Measurements from ENCODE around the gene CAMK2A.

CAMK2A gene

DNA sequence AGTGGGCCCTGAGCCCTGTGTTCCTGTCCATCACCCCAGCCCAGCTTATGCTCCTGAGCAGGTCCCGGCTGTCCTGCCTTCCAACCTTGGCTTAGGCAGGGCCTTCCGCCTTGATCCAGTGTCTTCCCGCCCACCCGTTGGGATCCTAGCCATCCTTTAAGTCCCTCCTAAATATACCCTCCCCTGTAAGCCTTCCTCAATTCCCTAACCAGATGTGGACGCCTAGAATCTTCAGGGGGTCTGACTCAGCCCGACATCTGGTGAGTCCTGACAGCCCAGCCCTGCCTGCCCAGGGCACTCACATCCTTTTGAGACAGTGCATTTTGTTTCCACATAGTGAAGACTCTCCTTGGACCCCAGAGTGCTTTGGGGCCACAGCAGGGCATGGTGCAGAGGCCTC lies 76.0 kb downstream of the CAMK2A start:
- DNase-seq (ENCODE audit: low read depth in 2 of 2) = no peak

DNA sequence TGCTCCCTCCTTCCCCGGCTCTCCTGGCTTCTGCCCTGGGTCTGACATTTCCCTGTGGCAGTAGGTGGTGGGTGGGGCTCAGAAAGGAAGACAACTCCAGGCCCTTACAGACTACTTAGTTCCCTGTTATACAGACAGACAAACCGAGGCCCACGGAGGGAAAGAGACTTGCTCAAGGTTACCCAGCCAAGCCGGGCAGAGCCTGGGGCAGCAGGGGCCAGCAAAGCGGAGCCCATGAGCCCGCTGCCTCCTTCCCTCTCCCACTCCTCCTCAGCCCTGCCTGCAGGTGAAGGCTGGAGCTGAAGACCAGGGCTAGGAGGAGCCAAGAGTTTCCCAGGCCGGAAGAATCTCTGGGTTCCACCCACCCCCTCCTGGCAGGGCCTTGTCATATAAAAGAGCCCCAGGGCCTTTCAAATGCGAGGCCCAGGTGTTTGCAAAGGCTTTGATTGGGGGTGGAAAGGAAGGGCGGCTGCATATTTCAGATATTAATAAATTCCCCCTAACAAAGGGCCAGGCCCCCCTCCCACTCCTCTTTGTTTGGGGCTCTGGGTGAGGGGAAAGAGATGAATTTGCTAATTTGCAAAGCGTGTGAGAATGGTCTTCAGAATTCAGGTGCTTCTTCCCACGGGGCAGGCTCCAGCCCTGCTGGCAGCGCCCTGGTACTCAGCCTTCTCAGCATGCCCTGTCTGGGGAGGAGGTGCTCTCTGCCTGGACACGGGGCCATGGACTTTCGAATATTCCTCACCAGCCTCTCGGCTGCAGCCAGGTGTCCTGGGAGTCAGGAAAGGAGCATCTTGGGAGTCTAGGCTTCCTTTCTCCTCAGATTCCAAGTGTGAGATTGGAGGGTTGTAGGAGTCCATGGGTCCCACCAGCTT lies 78.2 kb downstream of the CAMK2A start:
- no peak for DNase-seq (ENCODE audit: low read depth in 2 of 2)

DNA sequence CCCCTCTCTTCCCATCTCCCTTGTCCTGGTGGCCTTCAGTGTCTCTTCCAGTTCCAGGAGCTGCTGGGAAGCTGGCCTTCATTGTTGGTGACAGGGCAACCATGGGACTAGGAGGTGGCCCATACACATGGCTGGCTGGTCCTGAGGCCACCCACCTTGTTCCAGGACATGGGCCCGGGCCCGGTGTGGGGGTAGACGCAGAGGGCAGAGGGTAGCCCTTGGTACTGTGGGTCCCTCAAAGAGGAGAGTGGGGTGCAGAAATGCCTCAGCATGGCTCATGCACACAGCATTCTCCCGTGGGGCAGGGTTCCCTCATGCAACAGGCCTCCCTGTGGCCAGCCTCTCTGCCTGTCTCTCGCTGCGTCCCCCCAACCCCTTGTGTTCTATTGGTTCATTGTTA lies 78.9 kb downstream of the CAMK2A start:
- no peak for DNase-seq (ENCODE audit: low read depth in 2 of 2)

DNA sequence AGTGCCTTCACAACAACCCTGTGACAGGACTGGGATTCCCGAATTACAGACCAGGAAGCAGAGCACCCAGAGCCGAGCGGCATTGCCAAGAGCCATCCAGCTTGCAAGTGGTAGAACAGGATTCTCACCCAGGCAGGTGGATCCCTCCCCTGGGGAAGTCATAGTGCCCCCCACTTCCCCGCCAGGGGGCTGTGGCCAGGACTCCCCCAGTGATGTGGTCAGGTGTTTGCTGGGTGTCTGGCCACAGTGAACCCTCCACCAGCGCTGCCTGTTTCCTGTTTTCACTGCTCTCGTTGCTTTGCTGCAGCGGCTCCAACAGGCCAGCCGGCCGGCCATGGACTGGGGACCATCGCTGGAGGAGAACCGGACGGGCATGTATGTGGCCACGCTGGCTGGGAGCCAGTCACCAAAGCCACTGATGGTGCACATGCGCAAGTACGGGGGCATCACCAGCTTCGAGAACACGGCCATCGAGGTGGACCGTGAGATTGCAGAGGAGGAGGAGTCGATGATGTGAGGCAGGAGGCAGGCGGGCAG lies 80.4 kb downstream of the CAMK2A start:
- no peak for DNase-seq (ENCODE audit: low read depth in 2 of 2)

DNA sequence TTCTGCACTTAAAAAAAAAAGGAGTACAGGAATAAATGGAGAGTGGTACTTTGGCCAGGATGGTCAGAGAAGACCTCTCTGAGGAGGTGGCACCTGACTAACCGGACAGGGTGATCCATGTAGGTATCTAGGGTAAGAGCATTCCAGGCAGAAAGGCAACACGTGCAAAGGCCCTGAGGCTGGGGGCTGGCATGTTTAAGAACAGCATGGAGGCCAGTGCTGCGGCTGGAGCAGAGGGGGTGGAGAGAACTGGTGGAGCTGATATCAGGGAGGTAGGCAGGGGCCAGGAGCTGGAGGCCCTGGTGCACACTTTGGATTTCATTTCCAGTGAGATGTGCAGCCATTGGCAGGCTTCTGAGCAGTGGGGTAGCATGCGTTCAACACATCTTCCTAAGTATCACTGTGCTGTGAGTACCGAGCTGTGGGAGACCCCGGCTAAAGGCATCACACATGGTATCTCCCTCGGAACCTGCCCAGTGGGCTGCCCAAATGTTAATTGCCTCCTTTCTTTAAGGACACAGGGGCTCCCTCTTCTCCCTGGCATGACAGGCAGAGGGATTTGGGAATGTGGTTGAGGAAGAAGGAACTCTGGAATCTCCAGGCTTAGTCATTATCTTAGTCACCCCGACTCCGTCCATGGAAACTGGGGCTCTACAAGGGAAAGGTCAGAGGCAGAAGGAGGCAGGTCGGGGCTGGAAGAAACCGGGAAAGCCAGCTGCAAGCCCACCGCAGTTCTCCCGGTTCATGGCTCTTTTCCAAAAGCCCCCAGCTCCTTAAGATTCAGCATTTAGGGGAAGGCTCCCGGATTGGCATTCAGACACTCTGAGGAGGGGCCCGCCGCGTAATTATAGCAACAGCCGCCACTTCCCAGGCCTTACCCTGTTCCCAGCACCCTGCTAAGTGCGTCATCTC lies 81.1 kb downstream of the CAMK2A start:
- no peak for DNase-seq (ENCODE audit: low read depth in 2 of 2)

DNA sequence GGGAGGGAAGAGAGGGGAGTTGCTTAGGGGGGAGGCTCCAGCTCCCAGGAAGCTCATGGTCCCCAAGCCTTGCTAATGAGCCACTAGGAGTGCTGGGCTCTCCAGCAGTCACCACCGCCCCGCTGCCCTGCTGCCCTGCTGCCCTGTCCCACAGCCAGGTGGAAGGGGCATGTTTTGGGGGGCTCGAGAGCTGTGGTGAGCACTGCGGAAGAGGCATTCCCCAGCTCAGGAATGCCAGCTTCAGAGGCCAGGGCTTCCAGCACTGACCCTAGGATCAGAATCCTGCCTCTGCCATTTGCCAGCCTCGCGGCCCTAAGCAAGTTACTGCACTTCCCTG lies 82.8 kb downstream of the CAMK2A start:
- no peak for DNase-seq (ENCODE audit: low read depth in 2 of 2)

DNA sequence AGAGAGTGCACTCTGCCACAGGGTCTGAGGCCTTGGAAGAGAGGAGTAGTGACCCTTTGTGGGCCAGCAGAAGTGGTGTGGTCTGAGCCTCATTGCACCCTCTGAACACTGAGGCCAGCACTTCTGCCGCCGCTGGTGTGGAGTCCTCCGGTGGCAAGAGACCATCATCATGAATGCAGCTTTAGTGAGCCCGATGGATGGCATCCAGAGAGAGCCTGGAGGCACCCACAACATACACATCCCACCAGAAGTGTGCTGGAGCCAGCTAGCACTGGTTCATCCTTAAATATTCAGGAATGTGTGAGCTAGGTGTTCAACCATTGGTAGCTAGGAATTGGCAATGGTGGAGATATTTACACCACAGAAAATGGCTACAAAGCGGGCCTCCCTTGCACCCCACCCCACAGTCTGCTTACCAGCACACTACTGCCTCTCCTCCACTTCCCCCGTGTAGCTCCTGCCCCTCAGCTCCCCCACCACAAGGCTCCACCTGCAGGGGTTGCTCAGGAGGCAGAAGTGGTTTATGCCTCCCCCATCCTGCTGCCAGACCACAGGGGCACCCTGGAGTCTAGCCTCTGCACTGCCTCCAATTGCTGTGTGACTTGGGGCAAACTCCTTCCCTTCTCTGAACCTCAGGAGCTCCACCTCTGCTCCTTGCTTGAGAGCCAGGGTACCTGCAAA lies 83.3 kb downstream of the CAMK2A start:
- no peak for DNase-seq (ENCODE audit: low read depth in 2 of 2)

DNA sequence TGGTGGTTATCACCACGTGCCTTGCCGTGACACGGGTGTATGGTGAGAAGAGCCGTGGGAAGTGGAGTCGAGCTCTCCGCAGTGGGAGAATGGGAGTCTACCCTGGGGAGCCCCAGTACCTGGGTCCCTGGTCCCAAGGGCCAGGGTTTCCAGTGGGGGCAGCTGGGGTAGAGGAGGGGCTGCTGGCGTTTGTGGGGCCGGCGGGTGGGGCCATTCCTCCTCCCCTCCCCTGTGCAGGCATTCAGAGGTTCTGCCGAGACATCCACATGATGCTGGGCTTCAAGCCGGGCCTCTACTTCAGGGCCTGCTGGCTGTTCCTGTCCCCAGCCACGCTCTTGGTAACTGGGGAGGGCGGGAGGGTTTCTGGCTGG lies 85.0 kb downstream of the CAMK2A start:
- no peak for DNase-seq (ENCODE audit: low read depth in 2 of 2)

DNA sequence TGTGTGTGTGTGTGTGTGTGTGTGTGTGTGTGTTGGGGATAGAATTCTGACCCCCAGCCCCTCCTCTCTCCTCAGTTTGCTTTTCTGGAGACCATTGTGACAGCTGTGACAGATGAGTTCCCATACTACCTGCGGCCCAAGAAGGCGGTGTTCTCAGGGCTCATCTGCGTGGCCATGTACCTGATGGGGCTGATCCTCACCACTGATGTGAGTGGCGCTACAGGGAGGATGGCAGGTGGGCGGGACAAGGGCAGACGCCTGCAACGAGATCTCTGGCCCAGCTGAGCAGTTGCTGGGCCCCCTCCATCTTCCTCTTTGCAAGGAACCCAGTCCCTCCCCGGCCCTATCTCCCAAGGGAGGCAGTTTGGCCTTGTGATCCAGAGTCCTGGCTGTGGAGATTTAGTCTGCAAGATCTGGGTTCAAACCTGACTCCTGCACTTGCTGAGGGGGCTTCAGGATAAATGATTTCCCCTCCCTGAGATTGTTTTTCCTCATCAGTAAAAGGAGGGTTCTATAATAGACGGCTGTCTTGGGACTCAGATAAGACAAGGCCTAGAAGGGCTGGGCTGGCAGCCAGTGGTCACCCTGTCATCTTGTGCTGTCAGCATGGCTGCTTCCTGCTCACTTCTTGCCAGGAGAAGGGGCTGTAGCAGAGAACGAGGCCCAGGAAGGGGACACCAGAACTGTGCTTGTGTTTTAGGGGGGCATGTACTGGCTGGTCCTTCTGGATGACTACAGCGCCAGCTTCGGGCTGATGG lies 85.6 kb downstream of the CAMK2A start:
- DNase-seq (ENCODE audit: low read depth in 2 of 2) = no peak

DNA sequence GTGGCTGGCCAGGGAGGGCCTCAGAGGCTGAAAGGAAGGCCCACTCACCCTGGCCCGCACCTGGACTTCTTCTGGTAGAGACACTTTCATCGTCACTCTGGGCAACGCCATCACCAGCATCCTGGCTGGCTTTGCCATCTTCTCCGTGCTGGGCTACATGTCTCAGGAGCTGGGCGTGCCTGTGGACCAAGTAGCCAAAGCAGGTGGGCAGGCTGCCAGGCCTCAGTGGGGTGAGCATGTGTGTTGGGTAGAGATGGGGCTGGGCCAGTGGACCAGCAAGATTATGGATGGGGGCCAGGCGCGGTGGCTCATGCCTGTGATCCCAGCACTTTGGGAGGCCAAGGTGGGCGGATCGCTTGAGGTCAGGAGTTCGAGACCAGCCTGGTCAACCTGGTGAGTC lies 87.1 kb downstream of the CAMK2A start:
- DNase-seq (ENCODE audit: low read depth in 2 of 2) = no peak

DNA sequence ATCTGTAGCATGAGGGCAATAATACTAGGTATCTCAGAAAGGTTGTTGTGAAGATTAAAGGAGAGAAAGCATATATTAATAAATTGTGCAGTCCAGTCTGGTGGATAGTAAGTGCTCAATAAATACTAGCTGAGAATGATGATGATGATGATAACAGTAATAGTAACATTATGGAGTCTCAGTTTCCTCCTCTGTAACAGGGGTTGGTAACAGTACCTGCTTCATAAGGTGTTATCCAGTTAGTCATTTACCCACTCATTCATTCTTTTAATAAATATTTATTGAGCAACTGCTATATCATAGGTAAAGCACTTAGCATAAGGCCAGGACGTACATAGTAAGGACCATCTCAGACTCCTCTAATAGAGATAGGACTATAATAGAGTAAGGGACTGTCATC lies 92.1 kb downstream of the CAMK2A start:
- no peak for DNase-seq (ENCODE audit: low read depth in 2 of 2)

DNA sequence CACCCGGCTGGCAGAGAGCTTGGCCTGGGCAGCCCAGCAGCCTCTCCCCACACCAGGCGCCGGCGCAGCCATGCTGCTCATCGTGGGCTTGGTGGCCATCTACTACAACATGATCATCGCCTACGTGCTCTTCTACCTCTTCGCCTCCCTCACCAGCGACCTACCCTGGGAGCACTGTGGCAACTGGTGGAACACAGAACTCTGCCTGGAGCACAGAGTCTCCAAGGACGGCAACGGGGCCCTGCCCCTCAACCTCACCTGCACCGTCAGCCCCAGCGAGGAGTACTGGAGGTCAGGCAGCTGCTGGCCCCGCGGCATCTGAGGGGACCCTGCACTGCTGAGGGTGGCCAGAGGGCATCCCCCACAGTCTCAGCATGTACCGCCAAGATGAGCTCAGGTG lies 92.6 kb downstream of the CAMK2A start:
- DNase-seq (ENCODE audit: low read depth in 2 of 2) = no peak

DNA sequence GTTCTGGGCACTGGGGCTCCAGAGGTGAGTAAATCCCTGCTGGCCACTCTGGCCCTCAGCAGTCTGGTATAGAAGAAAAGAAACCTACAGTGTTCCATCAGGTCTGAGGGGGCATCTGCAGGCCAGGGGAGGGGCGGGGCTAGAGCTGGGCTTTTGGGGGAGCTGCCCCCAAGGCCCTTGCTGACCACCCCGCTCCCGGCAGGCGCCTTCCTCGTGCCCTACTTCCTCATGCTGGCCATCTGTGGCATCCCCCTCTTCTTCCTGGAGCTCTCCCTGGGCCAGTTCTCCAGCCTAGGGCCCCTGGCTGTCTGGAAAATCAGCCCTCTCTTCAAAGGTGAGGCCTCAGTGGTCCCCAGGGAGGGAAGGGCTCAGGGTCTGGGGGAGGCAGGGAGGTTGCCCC lies 93.1 kb downstream of the CAMK2A start:
- DNase-seq (ENCODE audit: low read depth in 2 of 2) = no peak

DNA sequence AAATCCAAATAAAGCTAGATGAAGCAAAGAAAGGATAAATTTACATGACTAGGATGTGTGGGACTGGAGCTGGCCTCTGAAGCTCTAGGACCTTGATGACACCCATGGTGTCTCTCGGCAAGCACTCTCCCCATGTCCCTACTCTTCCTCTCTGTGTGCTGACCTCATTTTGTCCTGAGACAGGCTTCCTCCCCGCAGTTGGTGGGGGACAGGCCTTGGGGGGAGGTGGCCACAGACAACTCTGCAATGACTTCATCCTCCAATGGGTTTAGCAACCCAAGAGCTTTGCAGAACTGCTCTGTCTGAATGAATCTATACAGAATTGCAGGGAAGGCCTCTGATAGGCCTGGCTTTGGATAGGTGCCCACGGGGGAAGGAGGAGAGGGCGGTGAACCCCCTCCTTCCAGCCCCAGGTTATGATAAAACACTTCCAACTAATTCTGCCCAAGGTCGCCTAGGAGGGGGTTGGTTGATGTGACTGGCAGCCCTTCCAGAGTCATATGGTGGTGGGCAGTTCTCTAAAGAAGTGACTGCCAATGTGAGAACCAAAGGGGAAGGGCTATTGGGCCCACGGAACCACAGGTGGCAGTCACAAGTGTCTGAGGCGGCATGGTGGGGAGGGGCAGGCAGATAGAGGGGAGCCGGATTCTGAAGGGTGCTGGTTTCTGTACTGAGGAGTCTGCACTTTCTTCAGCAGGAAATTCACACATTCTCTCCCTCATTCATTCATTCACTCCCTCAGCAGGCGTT lies 93.7 kb downstream of the CAMK2A start:
- DNase-seq (ENCODE audit: low read depth in 2 of 2) = no peak

DNA sequence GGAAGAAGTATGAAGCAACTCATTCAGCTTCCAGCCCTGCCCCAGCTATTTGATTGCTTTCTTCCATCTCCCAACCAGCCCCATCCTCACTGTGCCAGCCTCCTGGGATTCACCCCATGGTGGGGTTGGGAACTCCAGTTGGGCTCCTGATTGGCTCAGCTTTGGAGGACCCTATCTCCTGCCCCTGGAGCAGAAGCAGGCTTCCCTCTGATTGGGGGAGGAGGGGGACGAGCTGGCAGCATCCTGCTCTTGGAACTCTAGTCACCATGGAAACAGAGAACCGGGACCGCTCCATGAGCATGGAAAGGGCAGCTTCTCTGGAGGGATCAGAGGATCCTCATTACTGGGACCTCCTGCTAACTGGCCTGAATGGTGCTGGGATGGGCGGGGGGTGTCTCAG lies 97.1 kb downstream of the CAMK2A start:
- no peak for DNase-seq (ENCODE audit: low read depth in 2 of 2)

DNA sequence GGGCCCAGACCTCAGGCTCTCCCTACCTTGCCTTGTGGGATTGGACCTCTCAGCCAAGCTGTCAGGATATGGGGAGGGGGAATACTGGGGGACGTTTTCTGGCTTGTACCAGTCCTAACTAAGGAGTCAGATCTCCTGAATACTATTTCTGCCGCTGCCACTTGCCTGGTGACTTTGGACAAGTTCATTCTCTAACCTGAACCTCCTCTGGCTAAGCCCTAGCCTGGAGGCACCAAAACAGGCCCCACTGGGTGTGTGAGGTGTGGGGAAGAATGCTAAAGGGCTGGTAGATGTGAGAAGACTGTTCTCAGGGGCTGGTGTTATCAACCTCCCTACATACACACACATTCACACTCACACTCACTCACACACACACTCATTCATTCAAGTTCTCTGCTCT lies 98.6 kb downstream of the CAMK2A start:
- no peak for DNase-seq (ENCODE audit: low read depth in 2 of 2)

DNA sequence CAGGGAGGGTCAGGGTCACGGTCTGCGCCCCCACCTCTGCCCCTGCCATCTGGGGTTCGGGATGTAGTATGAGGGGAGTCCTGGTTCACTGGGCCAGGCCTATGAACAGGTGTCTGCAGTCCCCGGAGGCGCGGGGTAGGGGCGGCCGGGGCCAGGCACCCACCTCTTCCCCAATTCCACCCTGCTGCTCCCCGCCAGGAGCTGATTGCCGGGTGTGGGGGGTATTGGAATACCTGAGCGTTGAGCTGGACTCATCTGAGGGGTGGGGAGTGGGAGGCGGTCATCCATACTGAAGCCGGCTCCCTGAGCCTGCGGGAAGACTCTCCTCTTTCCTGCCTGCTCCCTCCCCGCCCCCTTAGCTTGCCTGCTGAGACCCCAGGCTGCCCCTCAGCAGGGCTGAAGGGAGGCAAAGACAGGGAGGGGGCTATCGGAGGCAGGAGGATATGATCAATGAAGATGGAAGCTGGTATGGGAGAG lies 99.0 kb downstream of the CAMK2A start:
- no peak for DNase-seq (ENCODE audit: low read depth in 2 of 2)

DNA sequence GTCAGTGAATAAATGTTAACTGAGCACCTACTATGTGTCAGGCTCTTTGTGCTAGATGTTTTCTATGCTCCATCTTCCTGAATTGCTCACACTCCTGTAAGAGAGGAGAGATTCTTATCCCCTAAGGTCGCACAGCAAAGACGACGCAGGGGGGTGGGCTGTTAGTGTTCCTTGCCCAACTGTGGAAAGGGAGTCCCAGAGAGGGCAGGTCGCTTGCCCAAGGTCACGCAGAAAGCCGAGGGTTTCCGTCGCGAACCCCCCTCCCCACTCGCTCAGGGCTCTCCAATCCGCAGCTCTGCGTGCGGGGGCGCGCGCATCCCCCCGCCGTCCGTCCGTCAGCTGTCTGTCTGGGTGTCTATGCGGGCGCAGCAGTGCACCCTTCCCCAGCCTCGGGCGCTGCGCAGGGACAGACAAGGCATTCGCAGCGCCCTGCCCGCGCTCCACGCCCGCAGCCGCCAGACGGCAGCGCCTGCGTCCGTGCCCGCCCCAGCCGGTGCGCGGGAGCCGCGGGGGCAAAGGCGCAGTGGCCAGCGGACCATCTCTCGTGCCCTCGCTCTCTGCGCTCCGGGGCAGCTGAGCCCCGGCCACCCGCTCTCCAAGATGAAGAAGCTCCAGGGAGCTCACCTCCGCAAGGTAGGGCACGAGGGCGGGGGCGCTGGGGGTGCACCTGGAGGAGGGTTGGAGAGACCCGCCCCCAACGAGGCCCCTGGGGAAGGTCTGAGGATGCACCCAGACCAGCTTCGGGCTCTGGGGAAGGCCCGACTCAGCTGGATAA lies 99.7 kb downstream of the CAMK2A start, which contains the start of gene SLC6A7:
Gene SLC6A7 (plus strand): TSS at position 335 of the 775 bp plus-strand sequence. CDS start 266 bp downstream, at position 601.
- DNase-seq (ENCODE audit: low read depth in 2 of 2) = no peak

DNA sequence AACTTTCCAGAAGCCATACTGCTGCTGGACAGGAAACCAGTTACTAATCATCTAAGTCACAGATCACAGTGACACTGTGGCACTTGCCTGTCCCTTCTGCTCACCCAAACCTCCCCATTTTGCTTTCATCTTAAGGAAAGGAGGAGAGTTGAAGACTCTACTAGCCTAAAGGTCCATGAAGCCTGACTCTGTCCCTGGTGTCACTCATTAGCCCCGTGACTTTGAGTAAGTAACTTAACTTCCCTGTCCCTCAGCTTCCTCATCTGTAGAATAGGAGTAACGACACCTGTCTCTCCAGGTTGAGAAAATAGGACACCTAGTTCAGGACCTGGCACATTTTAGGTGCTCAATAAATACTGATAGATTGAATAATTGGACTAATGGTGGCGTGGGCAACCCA lies 100.2 kb downstream of the CAMK2A start:
- DNase-seq (ENCODE audit: low read depth in 2 of 2) = no peak
